HG03575 (cell line): ENCODE measurements around the gene FANCE.

Experiments used
- ATAC-seq: cut with Tn5 transposase; IDR thresholded peaks from one replicate; pipeline ENCODE4 v1.9.1; 2021; ENCODE audit not compliant: unreplicated experiment, insufficient number of reproducible peaks, low FRiP score; ENCODE audit errors: extremely low read depth

The FANCE gene

DNA sequence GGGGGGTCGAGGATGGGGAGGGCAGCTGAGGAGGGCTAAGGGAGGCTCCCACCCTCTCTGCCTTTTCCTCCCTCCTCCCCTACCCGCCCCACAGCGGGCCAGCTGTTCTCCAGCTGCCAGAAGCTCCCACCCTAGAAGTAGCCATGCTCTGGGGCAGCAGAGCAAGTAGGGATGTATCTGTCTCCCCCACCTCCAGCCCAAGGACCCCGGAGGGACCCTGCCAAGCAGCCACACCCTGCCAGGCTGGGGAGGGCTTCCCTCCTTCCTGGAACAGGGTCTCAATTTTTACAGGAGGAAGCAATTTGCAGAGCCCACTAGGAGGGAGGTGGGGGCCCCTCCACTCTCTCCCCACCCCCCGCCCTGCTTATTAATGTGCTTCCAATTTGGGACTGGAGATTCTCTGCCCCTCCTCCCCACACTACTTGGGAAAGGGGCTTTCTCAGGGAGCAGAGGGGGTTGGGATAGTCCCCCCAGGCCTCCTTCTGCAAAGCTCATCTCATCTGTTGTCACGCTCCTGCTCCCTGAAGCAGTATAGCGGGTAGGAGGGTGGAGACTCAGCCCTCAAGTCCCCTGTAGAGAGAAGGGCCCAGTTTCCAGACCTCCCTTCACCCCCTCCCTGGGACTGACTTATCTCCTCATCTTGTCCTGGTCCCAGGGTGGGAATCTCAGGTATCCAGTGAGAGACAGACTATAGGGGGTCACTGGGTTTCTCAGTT is 40.3 kb downstream of the FANCE start:
- ATAC-seq: no peak

DNA sequence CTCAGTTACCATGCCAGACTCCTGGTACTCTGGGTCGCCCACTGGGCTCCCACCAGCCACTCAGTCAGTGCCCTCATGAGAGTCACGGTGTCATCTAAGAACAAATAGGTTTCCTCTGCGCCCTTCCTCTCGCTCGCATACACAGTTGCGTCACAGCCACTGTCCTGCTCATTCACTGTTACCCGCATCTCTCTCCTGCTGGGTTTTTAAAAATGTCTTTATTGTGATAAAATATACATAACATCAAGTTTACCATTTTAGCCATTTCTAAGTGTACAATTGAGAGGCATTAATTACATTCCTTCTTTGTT is 40.8 kb downstream of the FANCE start:
- no peak for ATAC-seq

DNA sequence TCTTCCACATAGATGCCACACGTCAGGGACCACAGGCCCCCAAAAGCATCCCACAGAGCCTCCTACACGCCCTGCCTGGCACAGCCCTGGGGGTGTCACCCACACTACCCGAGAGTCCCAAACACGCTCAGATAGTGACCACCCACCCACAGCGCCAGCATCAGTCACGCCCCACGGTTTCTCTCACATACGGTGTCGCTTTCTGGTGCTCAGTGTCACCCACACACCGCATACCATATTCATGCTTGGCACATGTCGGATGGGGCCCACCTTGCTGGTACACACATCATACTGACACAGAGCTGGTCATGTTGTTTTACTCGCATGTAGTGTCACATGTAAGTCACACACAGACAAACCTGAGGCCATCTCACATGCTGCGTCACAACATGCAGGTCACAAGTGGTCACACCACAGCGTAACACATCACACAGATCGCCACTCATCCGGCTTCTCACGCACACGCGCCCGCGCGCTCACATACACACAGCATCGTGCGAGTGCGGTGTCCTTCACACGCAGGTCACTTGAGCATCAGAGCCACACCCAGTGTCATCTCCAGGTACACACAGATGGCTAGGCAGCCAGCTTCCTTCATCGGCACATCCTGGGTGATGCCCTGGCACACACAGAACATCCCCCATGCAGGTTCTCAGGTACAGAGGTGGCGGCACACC is 41.3 kb downstream of the FANCE start:
- no peak for ATAC-seq

DNA sequence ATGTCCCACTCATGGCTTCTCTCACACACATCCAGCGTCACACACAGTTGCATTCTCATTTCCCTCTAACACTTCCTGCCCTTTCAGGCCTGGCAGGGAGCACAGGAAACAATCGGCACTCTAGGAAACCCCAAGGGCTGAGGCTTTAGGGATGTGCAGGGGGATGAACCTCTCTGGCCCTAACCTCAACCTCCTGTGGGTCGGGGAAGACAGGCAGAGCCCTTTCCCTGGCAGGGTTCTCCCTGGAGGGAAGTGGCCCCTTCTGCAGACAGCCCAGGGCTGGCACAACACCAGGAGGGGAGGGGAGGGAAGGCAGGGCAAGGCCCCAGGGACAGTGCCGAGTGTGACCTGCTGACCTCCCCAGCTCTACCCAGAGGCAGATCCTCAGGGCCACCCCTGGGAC is 42.0 kb downstream of the FANCE start:
- no peak for ATAC-seq

DNA sequence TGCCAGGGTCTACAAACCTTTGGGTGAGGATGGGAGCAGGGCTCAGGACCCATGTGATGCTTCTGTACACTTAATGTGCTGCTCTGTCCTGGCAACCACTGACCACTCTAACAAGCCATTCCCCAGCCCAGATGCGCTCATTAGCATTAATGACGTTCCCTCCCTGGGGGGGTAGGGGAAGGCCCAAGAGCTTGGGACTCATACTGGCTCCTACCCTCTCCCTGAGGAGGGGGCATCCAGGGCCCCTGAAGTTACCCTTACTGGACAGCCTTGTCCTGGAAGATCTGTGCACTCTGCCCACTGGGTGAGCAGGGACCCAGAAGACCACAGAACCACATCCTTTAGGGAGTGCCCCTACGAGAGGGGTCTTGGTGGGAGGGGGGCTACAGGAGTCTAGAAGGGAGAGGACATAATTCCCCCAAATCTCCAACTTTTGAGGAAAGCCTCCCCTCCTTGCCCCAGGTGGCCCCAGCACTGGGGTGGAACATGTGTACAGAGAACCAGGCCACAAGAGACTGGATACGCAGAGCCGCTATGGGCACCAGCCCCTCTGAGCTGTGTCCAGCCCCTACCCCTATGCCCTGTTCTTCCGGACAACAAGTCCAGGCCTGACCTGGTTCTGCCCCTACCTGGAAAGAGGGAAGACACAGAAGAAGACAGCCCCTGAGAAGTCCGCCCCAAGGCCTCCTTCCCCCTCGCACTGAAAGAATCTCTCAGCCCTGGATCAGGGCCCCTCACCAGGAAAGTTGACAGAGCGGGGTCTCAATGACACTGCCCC is 43.3 kb downstream of the FANCE start:
- no peak for ATAC-seq

DNA sequence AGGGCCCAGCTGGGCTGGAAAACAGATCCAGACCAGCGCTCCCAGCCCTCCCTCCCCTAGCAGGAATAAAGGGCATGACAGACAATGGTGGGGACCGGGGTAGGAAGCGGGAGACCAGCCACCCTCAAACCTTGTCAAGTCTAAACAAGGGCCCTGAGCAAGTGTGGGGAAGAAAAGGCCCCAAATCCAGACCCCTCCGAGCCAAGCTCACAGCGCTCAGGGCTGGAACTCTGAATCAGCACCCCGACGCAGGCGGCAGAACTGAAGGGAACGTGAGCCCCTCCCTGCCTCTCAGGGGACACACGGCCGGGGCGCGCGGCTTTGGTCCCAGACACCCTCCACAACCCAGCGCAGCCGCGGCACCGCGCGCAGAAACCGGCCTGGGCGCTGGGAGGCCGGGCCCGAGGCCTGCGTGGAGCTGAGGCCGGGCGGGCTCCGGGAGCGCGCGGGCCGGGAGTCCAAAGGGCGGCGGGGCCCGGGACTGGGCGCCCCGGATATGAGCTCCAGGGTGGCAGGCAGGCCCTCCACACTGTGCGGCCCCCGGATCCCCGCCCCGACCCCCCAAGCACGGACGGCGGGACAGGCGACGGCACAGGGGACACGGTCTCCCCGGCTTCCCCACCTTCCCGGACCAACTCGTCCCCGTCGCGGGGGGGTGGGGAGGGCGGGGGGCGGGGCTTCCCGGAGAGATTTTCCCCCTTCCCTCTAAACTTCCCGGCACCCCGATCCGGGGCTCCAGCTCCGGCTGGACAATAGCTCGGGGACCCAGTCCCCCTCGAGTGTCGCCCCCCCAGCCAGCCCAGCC is 44.1 kb downstream of the FANCE start:
- ATAC-seq: no peak

DNA sequence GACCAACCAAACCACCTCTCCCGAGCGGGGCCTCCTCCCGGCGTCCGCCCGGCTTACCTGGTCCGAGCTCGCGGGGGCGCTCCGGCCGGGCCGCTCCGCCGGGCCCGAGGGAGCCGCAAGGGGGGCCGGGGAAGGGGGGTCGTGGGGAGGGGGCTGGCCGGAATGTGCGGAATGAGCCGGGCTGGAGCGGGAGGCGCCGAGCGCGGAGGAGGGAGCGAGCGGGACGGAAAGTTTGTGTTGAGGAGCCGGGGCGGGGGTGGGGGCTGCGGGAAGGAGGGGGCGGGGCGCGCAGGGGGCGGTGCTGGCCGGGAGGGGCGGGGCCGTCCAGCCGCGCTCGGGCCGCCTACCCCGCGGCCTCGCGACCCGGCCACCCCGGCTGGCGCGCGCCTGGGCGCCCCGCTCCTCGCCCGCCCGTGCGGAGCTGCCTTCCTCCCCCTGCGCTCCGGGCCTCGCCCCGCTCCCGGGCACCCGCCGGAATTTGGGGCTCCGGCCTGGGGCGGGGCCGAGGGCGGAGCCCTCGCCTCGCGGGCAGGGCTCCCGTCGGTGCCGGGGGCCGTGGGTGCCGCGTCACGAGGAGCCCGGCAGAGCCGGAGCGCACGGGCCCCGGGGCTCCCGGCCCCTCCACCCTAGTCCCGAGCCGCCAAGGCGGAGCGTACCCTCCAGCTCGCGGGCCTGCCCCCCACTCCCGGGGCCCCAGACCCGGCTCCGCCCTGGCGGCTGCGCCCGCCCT is 44.9 kb downstream of the FANCE start, which contains the start of gene TEAD3:
Gene TEAD3, minus strand, starts transcription at position 239 of the 730 bp plus-strand sequence.
- no peak for ATAC-seq

DNA sequence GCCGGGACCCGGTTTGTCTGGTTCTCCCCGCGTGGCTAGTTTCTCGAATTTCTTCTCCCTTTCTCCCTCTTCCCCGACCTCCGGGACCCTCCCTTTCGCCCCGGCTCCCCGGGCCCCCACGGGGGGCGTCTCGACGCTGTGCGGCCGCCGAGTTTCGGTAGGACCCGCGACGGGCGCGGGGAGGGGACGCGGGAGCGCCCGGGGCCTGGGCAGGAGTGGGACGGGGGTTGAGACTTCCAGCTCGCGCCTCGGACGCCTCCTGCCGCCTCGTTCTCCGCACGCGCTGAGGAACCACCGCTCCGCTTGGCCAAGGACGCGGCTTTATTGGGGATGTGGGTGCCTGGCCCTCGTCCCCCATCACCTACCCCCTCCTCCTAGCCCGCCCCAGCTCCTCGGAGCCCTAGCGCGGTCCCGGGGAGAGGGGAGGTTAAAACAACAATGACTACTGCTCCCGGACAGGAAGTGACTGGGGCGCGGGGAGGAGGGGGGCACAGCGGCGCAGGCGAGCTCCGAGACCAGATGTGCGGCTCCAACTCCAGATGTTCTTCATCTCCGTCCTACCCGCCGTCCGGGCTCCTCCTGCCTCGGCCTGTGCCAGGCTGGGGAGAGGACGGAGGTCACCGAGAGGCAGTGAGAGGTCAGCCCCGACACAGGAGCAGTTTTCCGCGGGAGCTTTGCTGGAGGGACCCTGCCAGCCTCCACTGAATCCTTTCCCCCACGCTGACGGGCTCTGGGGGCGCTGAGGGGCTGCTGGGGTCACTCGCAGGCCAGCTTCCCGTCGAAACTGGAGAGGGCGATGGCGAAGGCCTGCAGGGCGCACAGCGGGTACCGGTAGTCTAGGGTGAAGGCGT is 45.7 kb downstream of the FANCE start:
- ATAC-seq: no peak

DNA sequence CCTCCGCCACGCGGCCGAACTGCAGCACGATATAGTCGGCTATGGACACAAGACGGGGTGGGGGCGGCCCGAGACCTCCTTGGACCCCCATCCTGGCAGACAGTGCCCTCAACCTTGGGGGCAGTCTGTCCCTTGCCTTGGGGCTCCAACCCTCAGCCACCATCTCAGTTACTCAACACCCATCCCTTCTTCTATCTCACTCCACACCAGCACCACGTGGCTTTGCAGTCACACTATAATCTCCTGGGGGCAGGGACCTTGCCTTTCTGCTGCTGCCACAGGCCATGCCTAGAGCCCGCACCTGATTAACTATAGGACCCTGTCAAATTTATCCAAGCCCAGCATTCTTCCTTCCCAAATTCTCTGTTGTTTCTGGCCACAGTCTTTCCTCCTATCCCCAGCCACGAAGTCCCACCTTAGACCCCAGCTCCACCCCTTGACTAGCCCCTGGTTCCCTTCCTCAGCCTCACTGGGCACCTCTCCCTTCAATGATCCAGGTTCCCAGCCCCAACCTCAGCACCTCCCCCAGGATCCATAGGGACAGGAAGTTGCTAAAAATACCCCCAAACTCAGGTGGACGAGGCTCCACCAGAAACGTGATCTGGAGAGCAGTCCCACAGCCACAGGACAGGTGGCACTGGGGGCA is 46.4 kb downstream of the FANCE start:
- ATAC-seq: no peak

DNA sequence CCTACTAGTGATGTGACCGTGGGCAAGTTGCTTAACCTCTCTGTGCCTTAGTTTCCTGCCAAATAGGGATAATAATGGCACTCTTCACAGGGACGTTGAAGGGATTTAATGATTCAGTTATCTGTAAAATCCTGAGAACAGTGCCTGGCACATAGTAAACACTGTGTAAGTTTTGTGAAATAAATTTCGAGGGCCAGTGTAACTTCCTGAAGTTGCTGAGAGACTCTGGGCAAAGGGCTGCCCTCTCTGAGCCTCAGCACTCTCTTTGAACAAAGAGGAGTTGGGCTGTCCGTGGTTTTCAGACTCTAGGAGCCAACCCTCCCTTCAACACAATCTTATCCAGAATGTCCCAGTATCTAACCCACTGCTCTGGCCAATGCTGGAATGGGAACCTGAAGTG is 47.2 kb downstream of the FANCE start:
- ATAC-seq: no peak

DNA sequence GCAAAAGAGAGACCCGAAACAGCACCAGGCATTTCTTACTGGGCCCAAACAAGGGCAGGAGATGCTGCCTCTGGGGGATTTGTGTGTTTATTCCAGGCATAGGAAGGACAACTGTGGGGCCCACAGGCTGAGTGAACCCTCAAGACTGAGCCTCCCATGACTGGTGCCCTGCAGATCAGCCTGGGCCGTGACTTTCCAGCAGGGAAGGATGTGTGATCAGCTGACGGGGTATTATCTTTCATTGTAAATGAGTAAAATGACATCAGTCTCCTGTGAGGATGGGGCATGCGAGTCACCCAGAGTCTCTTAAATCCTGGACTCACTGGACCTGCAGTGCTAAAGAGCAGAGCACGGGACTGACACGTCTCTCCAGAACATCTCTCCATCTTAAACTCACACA is 48.6 kb downstream of the FANCE start:
- no peak for ATAC-seq

DNA sequence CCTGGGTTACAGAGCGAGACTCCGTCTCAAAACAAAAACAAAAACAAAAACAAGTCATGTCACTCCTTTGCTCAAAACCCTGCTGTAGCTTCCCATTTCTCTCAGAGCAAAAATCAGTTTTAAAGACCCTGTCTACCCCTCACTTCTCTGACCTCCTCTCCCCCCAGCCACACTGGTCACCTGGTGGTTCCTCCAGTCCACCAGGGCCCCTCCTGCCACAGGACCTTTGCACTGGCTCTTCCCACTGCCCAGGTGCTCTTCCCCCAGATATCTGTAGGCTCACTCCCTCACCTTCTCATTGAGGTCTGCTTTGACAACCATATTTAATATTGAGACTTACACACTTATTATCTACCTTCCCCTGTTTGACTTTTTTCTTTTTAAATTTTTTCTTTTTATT is 49.6 kb downstream of the FANCE start:
- no peak for ATAC-seq

DNA sequence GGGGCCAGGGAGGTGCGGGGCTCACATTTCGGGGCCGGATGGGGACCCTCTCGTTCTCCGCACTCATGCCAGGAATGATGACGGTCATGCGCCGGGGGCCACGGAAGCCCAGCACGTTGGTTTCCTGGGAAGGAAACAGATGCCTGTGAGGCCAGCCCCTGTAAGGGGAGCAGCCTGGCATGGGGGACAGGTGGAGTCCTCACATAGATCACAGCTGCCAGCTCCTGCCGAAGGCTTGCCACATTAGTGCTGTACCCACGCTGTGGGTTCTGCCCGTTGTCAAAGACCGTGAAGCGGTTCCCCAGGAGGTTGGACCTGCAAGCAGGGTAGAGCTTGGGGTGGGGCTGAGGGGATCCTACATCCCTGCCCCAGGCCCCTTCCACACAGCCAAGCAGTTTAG is 51.4 kb downstream of the FANCE start:
- no peak for ATAC-seq

DNA sequence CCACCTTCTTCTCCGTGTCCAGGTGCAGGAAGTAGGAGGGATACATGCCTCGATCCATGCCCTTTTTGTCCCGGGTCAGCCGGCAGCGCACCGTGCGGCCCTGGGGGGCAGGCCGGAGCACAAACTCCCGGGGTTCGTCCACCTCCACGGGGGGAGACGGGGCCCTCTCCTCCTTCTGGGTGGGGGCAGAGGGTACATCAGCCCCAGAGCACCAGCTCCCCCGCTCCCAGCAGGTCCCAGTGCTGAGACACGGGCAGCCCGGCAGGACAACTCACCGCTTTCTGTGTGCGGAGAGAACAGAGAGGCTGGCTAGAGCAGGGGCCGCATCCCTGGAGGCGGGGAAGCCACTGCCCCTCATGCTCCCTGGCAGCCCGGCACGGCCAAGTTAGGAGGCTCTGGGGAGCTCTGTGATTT is 53.9 kb downstream of the FANCE start:
- no peak for ATAC-seq

DNA sequence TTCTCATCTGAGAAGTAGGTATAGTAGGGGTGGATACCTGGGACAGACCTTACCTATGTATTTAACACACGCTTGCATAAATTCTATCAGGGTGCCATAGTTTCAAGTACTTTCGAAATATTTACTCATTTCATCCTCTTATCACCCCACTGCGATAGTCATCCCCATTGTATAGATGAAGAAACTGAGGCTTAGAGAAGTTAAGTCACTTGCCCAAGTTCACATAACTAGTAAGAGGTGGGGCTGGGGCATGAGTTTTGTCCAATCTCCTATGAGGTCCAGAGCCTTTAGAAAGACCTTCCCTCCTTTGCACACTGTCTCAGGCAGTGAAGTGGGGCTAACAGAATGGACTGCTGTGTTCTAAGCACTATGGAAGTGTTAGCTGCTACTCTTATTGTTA is 54.4 kb downstream of the FANCE start:
- no peak for ATAC-seq

DNA sequence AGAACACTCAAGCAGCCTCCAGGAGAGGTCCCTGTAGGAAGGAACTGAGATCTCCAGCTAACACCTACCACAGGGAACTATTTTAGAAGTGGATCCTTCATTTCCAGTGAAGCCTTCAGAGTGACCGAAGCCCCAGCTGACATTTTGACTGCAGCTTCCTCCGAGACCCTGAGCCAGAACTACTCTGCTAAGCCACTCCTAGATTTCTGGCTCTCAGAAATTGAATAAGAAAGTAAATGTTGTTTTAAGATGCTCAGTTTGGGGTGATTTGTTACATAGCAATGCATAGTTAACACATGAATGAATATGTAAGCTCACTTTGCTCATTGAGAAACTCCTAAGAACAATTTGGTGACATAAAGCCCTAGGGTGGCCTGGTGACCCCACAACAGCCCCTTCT is 55.1 kb downstream of the FANCE start:
- ATAC-seq: no peak

DNA sequence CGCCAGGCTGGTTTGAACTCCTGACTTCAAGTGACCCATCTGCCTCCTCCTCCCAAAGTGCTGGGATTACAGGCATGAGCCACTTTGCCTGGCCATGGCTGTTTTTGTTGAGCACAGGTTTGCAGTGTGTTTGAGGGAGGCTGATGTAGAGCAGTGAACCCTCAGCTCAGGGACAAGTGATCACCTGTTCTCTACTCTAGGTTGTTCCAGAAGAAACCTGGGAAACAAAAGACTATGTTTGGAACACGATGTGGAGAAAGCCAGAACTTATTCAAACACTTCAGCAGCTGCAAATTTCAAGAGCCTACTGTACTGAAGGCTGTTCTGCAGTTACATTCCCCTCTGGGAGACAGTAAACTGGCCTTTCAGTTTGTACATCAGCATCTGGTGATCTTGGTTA is 55.9 kb downstream of the FANCE start:
- no peak for ATAC-seq

DNA sequence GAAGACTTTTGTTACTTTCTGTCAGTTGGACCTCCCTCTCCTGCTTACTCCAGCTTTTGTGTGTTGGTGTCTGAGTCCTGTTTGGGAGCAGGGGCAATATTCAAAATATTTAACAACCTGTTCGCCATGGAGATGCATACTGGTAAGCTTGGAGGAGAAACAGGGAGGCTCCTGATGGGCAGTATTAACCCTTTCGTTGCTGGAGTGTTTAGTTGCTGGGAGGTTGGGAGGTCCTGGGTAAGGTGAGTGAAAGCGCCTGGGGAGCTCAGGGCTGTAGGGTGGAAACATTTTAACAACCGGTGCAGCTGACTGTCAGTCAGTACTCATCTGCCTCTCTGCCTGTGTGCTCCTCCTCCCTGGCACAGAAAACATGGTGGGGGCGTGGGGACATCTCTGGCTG is 56.4 kb downstream of the FANCE start:
- no peak for ATAC-seq
